ENCODE data around the gene ABHD3.

DNA sequence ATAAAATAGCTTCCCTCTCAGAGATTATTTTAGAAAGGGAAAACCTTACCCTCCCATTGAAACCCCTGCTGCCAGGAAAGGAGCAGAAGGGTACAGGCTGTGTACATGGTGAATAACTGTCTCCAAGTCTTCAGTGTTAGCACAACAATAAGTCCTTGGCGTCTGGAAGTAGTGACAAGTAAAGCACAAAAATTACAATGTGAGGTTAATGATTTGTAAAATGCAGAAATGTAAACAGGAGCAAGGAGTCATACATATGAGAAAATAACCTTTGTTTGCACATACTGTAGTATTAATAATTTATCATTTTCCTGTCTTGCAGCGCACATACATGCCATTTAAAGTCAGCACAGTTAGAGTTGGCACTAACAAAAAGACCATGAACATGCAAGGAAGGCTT lies 40.5 kb downstream of the ABHD3 start:
- TF ChIP-seq CTCF (IDR thresholded peaks at IDR 0.05 in 8 of 11, conservative IDR thresholded peaks at IDR 0.05 in 3 of 11) (no peak), POLR2A (IDR thresholded peaks at IDR 0.05) (no peak)

Data from spleen (tissue), 7 donors.